ENCODE results near the gene TMEM184A. TPM values are rescaled to one million over a fixed set of nuclear protein-coding genes. Genes with fewer than 3 reads are reported as not detected.
"Not testable (repeated sequence)": the region's sequence is repeated elsewhere in the genome, so short reads cannot be mapped to it uniquely, and the experiment has no call there.

TMEM184A gene
- total and polyA plus RNA-seq, 2 of the 4 experiments (the other 2 are of a cell fraction) = 0.36 to 1.9 TPM

DNA sequence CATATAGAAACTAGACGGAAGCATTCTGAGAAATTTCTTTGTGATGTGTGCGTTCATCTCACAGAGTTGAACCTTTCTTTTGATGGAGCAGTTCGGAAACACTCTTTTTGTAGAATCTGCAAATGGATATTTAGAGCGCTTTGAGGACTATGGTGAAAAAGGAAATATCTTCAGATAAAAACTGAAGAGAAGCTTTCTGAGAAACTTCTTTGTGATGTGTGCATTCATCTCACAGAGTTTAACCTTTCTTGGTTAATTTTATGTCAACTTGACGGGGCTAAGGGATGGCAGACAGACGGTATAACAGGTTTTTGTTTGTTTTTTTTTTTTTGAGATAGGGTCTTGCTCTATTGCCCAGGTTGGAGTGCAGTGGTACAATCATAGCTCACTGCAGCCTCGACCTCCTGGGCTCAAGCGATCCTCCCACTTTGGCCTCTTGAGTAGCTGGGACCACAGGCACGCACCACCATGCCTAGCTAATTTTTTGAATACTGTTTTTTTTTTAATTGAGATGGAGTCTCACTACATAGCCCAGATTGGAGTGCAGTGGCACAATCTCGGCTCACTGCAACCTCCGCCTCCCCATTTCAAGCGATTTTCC is 36.6 kb downstream of the TMEM184A start:
- H3K4me2 ChIP-seq (ENCODE audit: low read depth, low read length); H4K8ac ChIP-seq (ENCODE audit: low read depth in 2 of 2, low read length in 2 of 2); H2AK5ac ChIP-seq (ENCODE audit: low read depth, low read length); H3K14ac ChIP-seq (replicated peaks; ENCODE audit: low read depth, low read length); BruUV-seq (replicated peaks); CTCF ChIA-PET; H2BK20ac ChIP-seq (ENCODE audit: low read depth, low read length); H3K4me1 ChIP-seq (ENCODE audit: control insufficient read depth, insufficient read depth, low read length); H3K4ac ChIP-seq (ENCODE audit: low read depth, low read length); H2BK5ac ChIP-seq (ENCODE audit: low read depth, low read length, poor library complexity, severe bottlenecking); H2AFZ ChIP-seq (replicated peaks; ENCODE audit: low read length, poor library complexity); H3K56ac ChIP-seq (ENCODE audit: extremely low read depth, insufficient read depth, low read length); H4K20me1 ChIP-seq (ENCODE audit: insufficient read depth, low read length); H2AK9ac ChIP-seq (replicated peaks; ENCODE audit: low read depth, low read length, poor library complexity); in situ Hi-C loops (cut with MboI; ENCODE audit: low sequenced_read_pairs); H3K27ac ChIP-seq (ENCODE audit: insufficient read depth, low read length); H4K5ac ChIP-seq (ENCODE audit: low read depth, low read length); POLR2A ChIA-PET (ENCODE audit: unreplicated experiment); H3K4me3 ChIP-seq (ENCODE audit: insufficient read depth, low read depth, low read length); ATAC-seq (ENCODE audit: low read depth); intact Hi-C loops (cut with micrococcal nuclease); H4K91ac ChIP-seq (ENCODE audit: insufficient read depth, low read depth, low read length); H3K9me3 ChIP-seq (ENCODE audit: control insufficient read depth, insufficient read depth, low read length); H3K23ac ChIP-seq (ENCODE audit: low read depth, low read length); H2BK120ac ChIP-seq (ENCODE audit: low read depth, low read length); H3K79me1 ChIP-seq (ENCODE audit: low read depth in 1 of 2, low read length in 2 of 2); DNase-seq; H2BK15ac ChIP-seq (ENCODE audit: low read depth, low read length); H3K36me3 ChIP-seq (ENCODE audit: control insufficient read depth, insufficient read depth, low read length); dilution Hi-C loops (cut with HindIII; ENCODE audit: low sequenced_read_pairs, unreplicated experiment); H3K27me3 ChIP-seq (ENCODE audit: control insufficient read depth, insufficient read depth, low read length); H3K18ac ChIP-seq (ENCODE audit: low read depth, low read length); H3K9me1 ChIP-seq (ENCODE audit: insufficient read depth, low read length); H3K9ac ChIP-seq (ENCODE audit: low read depth, low read length): not testable (repeated sequence)
- 86% methylated on average over 2 of the region's 12 CpGs; no CpG with 5 or more reads in 1 of the 2 experiments for WGBS, 2 experiments (ENCODE audit: extremely low coverage in 2 of 2, insufficient read length in 1 of 2)
